Stimulated activated naive B cell treated with anti-CD40 and anti-IgM and Interleukin-4, amounts not matched to agents 10 μg/mL and 1 μg/mL and 100 μg/mL, for 72 hours (primary cell): ENCODE measurements around the gene ZNF554.
"Not testable (repeated sequence)": the region's sequence is repeated elsewhere in the genome, so short reads cannot be mapped to it uniquely, and the experiment has no call there.

ENCODE experiments used
- ATAC-seq, 2 donors: fragments of 150-1000 bp; cut with Tn5 transposase; replicated peaks; 2 replicates each; pipeline ENCODE4 v1.10.0; 2021; ENCODE audit warnings: moderate library complexity in 1 of 2
- DNase-seq: peaks from one replicate; pipeline ENCODE4 v3.0.0; 2021
- H3K27ac Mint-ChIP-seq: one replicate; pipeline ENCODE4 v1.8.0; 2022; ENCODE audit warnings: mild to moderate bottlenecking, mixed read lengths
- H3K27me3 Mint-ChIP-seq, 2 donors: one replicate each; pipeline ENCODE4 v1.8.0; 2022; ENCODE audit warnings: mixed read lengths in 2 of 2
- H3K36me3 Mint-ChIP-seq, 2 donors: one replicate each; pipeline ENCODE4 v1.8.0; 2022; ENCODE audit warnings: mixed read lengths in 2 of 2, mild to moderate bottlenecking in 1 of 2
- H3K4me1 Mint-ChIP-seq, 2 donors: one replicate each; pipeline ENCODE4 v1.8.0; 2022; ENCODE audit warnings: mixed read lengths in 2 of 2, mild to moderate bottlenecking in 1 of 2
- H3K4me3 Mint-ChIP-seq, 2 donors: one replicate each; pipeline ENCODE4 v1.8.0; 2022; ENCODE audit warnings: mild to moderate bottlenecking in 2 of 2, mixed read lengths in 2 of 2, moderate library complexity in 1 of 2
- H3K9me3 Mint-ChIP-seq, 2 donors: one replicate each; pipeline ENCODE4 v1.8.0; 2022; ENCODE audit warnings: mixed read lengths in 2 of 2, mild to moderate bottlenecking in 1 of 2

ZNF554 gene

DNA sequence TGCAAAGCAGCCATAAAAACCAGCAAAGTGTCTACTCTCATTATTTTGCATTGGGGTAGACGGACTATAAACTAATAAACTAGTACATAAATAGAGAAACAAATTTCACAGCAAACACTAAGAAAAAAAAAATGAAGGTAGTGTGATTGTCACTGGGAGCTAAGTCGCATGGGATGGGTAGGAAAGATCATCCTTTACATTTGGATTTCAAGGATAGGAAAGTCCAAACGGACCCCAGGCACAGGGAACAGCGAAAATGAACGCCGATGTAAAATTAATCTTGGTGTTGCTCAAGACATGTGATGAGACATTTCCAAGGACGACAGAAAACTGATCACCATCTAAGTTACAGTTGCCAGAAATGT is 35.9 kb upstream of the ZNF554 start:
- Mint-ChIP-seq H3K27me3 (no peaks in the 10 kb centered on the region), H3K4me1 (peaks cover 27 to 68% of the 10 kb centered on the region in 2 donors), H3K9me3 (no peaks in the 10 kb centered on the region), H3K36me3 (peaks cover 15 to 22% of the 10 kb centered on the region in 2 donors), H3K27ac (peak overlapping the region; percentile 94), H3K4me3 (peak overlapping the region; percentile 90)
- no peak for ATAC-seq
- no peak for DNase-seq

DNA sequence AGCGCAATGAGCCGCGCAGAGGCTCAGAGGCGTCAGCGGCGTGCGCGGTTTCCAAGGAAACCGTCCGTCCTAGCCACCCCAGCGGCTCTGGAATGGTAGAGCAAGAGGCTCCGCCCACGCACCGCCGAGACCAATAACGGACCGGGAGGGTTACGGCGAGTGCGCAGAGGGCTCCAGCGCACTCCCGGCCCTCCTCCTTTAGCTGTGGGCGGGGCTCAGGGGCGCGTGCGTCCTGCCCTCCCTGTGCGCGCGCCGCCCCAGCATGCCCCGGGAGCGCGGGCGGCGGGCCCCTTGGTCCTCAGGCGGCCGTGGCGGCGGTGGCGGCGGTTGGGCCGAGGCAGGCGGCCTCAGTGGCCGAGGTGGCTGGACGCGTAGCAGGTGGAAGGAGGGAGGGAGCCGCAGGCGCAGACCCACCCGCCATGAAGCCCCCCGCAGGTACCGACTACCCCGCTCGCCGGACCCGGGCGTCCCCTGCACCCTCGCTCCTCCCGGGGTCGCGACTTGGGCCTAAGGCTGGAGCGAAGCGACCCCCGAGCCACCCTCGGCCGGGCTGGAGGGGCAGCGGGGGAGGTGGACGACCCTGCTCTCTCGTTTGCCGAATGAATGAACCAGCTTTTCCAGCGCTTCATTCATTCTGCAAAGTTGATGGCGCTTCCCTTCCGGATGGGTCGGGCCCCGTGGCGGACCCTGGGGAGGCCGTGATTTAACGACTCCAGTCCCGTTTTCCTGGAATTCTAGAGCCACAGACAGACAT is 34.2 kb upstream of the ZNF554 start, which contains the start of gene THOP1:
Gene THOP1, plus strand, starts transcription at position 260 of the 754 bp plus-strand sequence. Its CDS starts 160 bp downstream, at position 420.
- H3K4me1 Mint-ChIP-seq: peaks cover 37 to 76% of the 10 kb centered on the region in 2 donors
- ATAC-seq: peak; percentile 70 to 77

DNA sequence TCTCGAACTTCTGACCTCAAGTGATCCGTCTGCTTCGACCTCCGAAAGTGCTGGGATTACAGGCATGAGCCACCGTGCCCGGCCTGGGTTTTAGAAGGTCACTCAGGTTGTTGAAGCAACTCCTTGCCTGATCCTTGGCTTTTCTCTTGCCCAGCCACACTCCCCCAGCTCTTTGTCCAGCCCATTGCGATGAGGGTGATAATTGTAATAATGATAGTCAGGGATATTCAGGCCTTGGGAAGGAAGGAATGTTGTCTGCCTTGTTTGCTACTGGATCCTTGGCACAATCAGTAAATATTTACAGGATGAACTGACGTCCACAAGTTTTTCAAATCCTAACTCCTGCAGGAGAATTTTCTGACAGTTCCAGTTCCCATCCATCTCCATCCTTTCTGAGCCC is 32.6 kb upstream of the ZNF554 start:
- H3K4me1 Mint-ChIP-seq: peaks cover 36 to 68% of the 10 kb centered on the region in 2 donors
- H3K4me3 Mint-ChIP-seq: peak overlapping the region; percentile 57 to 96
- no peak for ATAC-seq
- DNase-seq: no peak
- no peaks in the 10 kb centered on the region for H3K27me3 Mint-ChIP-seq
- no peaks in the 10 kb centered on the region for H3K9me3 Mint-ChIP-seq
- peaks cover 34 to 39% of the 10 kb centered on the region in 2 donors for H3K36me3 Mint-ChIP-seq
- H3K27ac Mint-ChIP-seq: no peak overlapping the region

More for the DNA sequence above, 34.2 kb upstream of the ZNF554 start, which contains the start of gene THOP1:
- H3K36me3 Mint-ChIP-seq: peaks cover 24 to 28% of the 10 kb centered on the region in 2 donors
- no peaks in the 10 kb centered on the region for H3K27me3 Mint-ChIP-seq
- peak within 1 kb of the TSS; percentile 80 for H3K27ac Mint-ChIP-seq
- peak within 1 kb of the TSS; percentile 94 to 96 for H3K4me3 Mint-ChIP-seq
- no peaks in the 10 kb centered on the region for H3K9me3 Mint-ChIP-seq
- peak; percentile 98 for DNase-seq

DNA sequence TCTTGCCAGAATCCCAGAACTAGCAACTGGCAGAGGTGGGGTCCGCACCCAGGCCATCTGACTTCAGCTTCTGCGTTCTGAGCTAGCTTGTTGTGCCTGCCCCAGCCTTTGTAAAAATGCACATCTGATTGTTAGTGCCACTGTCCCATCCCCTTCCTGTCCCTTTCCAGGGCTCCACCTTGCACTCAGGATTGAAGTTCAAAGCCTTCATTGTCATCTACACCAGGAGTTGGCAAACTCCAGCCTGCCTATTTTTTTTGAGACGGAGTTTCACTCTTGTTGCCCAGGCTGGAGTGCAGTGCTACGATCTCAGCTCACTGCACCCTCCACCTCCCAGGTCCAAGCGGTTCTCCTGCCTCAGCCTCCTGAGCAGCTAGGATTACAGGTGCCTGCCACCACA is 31.4 kb upstream of the ZNF554 start:
- no peaks in the 10 kb centered on the region for H3K9me3 Mint-ChIP-seq
- no peak for DNase-seq
- no peaks in the 10 kb centered on the region for H3K27me3 Mint-ChIP-seq
- H3K36me3 Mint-ChIP-seq: peaks cover 41 to 46% of the 10 kb centered on the region in 2 donors
- peak overlapping the region; percentile 6 to 27 for H3K4me3 Mint-ChIP-seq
- no peak for ATAC-seq
- H3K27ac Mint-ChIP-seq: peak overlapping the region; percentile 65
- H3K4me1 Mint-ChIP-seq: peaks cover 35 to 61% of the 10 kb centered on the region in 2 donors

DNA sequence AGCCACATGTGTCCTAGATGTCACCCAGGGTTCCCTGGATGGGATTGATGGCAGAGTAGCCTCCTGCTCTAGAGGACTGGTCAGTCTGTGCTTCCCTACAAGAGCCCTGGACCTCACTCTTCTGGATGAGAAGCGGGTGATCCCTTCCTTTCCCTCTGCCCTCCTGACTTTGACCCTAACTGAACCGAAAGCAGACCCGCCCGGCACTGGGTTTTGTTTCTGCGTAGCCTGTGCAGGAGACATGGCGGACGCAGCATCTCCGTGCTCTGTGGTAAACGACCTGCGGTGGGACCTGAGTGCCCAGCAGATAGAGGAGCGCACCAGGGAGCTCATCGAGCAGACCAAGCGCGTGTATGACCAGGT is 29.5 kb upstream of the ZNF554 start:
- no peak for ATAC-seq
- Mint-ChIP-seq H3K36me3 (peaks cover 45 to 59% of the 10 kb centered on the region in 2 donors), H3K4me1 (peaks cover 33 to 50% of the 10 kb centered on the region in 2 donors)

DNA sequence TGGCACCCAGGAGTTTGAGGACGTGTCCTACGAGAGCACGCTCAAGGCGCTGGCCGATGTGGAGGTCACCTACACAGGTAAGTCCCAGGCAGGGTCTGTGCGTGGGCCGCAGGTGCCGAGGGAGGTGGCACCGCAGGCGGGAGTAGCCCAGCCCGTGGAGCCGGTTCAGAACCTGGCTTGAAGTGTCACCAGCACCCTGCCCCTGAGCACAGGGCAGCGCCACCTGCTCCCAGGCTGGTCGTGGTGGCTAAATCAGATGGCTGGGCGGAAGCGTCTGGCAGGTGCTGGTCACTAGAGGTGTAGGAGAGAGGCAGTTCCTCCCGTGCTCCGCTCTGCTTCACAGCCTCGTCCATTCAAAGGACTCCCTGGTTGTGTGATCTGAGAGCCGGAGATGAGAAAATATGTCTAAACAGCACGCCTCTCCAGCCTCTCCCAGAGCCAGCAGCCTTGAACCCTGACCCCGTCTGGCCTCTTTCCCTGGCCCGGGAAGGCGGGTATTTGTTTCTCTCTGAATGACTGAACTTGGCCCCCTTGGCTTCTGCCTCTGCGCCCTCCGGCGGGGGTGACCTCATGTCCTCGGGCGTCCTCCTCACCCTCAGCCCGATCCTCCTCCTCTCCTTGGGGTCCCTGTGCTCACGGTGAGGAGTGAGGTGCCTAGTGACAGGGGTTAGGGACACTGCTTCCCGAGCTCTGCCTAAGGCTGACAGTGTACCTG is 29.0 kb upstream of the ZNF554 start:
- peaks cover 34 to 47% of the 10 kb centered on the region in 2 donors for H3K4me1 Mint-ChIP-seq
- no peak overlapping the region for H3K4me3 Mint-ChIP-seq
- ATAC-seq (no peak), DNase-seq (no peak)
- peaks cover 49 to 64% of the 10 kb centered on the region in 2 donors for H3K36me3 Mint-ChIP-seq
- no peaks in the 10 kb centered on the region for H3K27me3 Mint-ChIP-seq
- no peaks in the 10 kb centered on the region for H3K9me3 Mint-ChIP-seq
- peak overlapping the region; percentile 69 for H3K27ac Mint-ChIP-seq

More for the DNA sequence above, 29.5 kb upstream of the ZNF554 start:
- no peak overlapping the region for H3K4me3 Mint-ChIP-seq
- H3K27me3 Mint-ChIP-seq: no peaks in the 10 kb centered on the region
- no peak for DNase-seq
- H3K9me3 Mint-ChIP-seq: no peaks in the 10 kb centered on the region
- peak overlapping the region; percentile 80 for H3K27ac Mint-ChIP-seq

DNA sequence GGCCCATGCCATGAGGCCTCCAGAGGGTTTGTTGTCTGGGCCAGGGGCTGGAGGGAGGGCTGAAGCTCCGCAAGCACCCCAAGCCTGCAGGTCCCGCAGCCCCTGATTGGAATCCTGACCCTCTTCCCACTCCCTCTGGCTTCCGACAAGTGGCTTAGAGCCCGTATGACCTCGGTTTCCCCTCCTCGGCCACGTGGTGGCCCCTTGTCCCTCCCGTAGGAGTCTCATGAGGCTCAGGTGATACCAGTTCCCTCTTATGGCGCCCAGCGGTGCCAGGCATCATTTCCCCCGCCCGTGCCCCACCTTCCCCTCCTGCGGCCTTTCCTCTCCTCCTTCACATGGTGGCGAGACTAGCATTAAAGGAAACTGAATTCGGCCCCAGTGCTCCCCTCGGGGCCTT is 28.2 kb upstream of the ZNF554 start:
- Mint-ChIP-seq H3K4me3 (no peak overlapping the region), H3K27ac (no peak overlapping the region)

DNA sequence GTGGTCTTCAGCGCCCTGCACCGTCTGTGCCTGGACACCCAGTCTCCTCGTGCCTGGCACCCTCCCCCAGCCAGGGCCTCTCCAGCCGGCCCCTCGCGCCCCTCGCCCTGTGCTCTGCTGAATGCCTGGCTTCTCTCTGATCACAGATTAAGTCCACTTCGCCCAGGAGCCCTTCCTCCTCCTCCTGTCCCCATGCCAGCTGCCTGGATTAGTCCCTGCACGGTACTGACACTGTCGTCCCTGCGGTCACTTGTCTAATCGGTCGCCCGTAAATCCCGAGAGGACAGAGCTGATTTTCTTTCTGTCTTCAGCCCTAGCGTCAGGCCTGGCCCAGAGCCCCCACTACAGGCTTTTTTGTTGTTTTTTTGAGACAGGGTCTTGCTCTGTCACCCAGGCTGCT is 27.8 kb upstream of the ZNF554 start:
- peak overlapping the region; percentile 11 for H3K27ac Mint-ChIP-seq
- H3K9me3 Mint-ChIP-seq: no peaks in the 10 kb centered on the region
- H3K4me1 Mint-ChIP-seq: peaks cover 32 to 40% of the 10 kb centered on the region in 2 donors
- no peak overlapping the region for H3K4me3 Mint-ChIP-seq
- ATAC-seq (no peak), DNase-seq (no peak)
- H3K27me3 Mint-ChIP-seq: no peaks in the 10 kb centered on the region
- H3K36me3 Mint-ChIP-seq: peaks cover 52 to 73% of the 10 kb centered on the region in 2 donors

More for the DNA sequence above, 28.2 kb upstream of the ZNF554 start:
- Mint-ChIP-seq H3K36me3 (peaks cover 52 to 69% of the 10 kb centered on the region in 2 donors), H3K4me1 (peaks cover 32 to 40% of the 10 kb centered on the region in 2 donors), H3K27me3 (no peaks in the 10 kb centered on the region), H3K9me3 (no peaks in the 10 kb centered on the region)
- ATAC-seq (no peak), DNase-seq (no peak)

DNA sequence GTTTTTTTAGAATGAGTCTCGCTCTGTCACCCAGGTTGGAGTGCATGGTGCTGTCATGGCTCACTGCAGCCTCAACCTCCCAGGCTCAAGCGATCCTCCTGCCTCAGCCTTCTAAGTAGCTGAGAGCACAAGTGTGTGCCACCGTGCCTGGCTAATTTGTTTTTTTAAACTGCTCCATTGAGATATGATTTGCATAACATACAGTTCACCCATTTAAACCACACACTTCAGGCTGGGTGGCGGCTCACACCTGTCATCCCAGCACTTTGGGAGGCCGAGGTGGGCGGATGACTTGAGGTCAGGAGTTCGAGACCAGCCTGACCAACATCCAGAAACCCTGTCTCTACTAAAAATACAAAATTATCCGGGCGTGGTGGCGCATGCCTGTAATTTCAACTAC is 27.0 kb upstream of the ZNF554 start:
- H3K4me1 Mint-ChIP-seq: peaks cover 26 to 33% of the 10 kb centered on the region in 2 donors
- ATAC-seq, H3K4me3 Mint-ChIP-seq, H3K9me3 Mint-ChIP-seq, DNase-seq, H3K27ac Mint-ChIP-seq, H3K27me3 Mint-ChIP-seq: not testable (repeated sequence)
- H3K36me3 Mint-ChIP-seq: peaks cover 52 to 70% of the 10 kb centered on the region in 2 donors

DNA sequence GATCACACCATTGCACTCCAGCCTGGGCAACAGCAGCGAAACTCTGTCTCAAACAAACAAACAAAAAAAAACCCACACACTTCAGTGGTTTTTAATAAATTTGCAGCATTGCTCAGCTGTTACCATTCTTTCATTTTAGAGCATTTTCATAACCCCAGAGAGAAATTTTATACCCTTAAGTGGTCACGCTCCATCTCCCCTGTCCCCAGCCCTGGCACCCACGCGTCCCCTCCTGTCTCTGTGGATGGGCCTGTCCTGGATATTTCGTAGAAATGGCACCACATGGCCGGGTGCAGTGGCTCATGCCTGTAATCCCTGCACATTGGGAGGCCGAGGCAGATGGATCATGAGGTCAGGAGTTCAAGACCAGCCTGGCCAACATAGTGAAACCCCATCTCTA is 26.5 kb upstream of the ZNF554 start:
- ATAC-seq (no peak), DNase-seq (no peak)
- H3K27ac Mint-ChIP-seq: no peak overlapping the region
- peaks cover 22 to 28% of the 10 kb centered on the region in 2 donors for H3K4me1 Mint-ChIP-seq
- no peaks in the 10 kb centered on the region for H3K27me3 Mint-ChIP-seq
- no peak overlapping the region for H3K4me3 Mint-ChIP-seq
- peaks cover 48 to 69% of the 10 kb centered on the region in 2 donors for H3K36me3 Mint-ChIP-seq
- H3K9me3 Mint-ChIP-seq: no peaks in the 10 kb centered on the region

DNA sequence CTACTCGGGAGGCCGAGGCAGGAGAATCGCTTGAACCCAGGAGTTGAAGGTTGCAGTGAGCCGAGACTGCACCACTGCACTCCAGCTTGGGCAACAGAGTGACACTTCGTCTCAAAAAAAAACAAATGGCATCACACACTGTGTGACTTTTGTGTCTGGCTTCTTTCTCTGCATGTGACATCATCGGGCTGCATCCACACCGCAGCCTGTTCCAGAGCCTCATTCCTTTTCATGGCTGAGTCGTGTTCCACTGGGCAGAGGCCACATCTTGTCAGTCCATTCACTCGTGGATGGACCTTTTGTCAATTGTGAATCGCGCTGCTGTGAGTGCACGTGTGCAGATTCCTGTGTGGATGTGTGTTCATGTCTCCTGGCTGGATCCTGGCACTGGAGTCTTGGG is 26.1 kb upstream of the ZNF554 start:
- DNase-seq (no peak), ATAC-seq (no peak)
- Mint-ChIP-seq H3K36me3 (peaks cover 45 to 66% of the 10 kb centered on the region in 2 donors), H3K9me3 (no peaks in the 10 kb centered on the region), H3K27ac (no peak overlapping the region), H3K4me1 (peaks cover 20 to 24% of the 10 kb centered on the region in 2 donors), H3K4me3 (no peak overlapping the region), H3K27me3 (no peaks in the 10 kb centered on the region)

DNA sequence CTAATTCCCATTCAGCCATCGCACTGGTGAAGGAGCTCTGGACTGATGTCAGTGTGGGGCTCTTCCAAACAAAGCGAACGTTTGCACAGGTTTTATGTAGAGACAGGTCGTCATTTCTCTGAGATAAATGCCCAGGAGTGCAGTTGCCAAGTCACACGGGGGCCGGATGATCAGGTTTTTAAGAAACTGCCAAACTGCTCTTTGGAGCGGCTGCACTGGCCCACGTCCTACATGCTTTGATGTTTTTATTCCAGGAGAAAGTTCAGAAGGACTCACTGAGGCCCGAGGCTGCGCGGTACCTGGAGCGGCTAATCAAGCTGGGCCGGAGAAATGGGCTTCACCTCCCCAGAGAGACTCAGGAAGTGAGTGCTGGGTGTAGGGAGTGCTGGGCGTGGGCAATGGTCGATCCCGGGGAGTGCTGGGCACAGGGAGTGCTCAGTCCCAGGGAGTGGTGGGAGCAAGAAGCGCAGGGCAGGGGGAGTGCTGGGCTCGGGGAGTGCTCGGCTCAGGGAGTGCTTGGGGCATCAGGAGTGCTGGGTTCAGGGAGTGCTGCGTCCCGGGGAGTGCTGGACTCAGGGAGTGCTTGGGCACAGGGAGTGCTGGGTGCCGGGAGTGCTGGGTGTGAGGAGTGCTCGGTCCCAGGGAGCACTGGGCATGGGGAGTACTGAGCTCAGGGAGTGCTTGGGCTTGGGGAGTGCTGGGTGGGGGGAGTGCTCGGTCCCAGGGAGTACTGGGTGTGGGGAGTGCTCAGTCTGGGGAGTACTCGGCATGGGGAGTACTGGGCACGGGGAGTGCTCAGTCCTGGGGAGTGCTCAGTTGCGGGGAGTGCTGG is 23.6 kb upstream of the ZNF554 start:
- no peak for ATAC-seq
- peaks cover 5 to 6% of the 10 kb centered on the region in 2 donors for H3K4me1 Mint-ChIP-seq

DNA sequence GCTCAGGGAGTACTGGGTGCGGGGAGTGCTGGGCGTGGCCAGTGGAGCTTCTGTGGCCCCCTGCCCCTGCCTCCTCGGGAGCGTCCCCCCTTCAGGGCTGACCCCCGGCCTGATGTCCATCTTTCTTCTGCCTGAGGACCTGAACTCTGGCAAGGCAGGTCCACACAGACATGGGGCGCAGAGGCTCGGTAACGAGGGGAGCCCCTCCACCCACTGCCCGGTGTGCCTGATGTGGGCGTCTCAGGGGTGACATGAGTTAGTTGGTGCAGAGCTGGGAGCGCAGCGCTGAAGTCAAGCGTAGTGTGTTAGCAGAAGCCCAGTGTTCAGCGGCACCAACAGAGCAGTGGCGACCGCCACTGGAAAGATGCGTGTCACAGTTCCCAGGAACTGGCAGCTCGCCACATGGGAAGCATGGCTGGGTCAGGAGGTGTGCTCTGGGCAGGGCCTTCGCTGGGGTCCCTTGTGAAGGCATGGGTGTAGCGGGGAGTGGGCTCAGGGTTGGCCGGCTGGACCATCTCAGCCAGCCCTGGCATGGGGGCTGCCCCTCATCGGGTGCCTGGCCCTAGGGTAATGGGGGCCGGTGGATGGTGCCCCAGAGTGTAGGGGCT is 22.9 kb upstream of the ZNF554 start:
- Mint-ChIP-seq H3K4me3 (no peak overlapping the region), H3K27ac (no peak overlapping the region), H3K36me3 (peaks cover 43 to 61% of the 10 kb centered on the region in 2 donors), H3K27me3 (no peaks in the 10 kb centered on the region), H3K4me1 (peaks cover 3 to 6% of the 10 kb centered on the region in 2 donors), H3K9me3 (no peaks in the 10 kb centered on the region)
- no peak for ATAC-seq
- DNase-seq: no peak

More for the DNA sequence above, 23.6 kb upstream of the ZNF554 start:
- Mint-ChIP-seq H3K9me3 (no peaks in the 10 kb centered on the region), H3K27ac (no peak overlapping the region), H3K4me3 (no peak overlapping the region), H3K36me3 (peaks cover 39 to 59% of the 10 kb centered on the region in 2 donors), H3K27me3 (no peaks in the 10 kb centered on the region)
- DNase-seq: no peak

DNA sequence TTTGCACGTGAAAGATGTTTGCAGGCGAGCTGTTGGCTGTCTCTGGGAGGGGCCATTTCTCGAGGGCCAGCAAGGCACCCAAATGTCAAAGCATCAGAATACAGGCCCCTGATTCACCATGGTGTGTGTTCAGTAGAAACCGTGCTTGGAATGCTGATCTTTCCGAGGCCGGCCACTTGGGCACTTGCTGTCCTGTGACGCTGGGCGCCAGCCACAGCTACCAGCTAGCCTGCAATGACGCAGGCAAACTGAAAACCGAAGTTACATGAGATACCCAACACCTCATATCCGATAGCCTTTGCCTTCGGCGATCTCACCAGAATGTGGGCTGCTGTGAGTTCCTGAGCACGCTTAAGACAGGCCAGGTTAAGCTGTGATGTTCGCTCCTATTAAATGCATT is 22.4 kb upstream of the ZNF554 start:
- DNase-seq: no peak
- no peak for ATAC-seq
- Mint-ChIP-seq H3K4me3 (no peak overlapping the region), H3K4me1 (peaks cover 0 to 6% of the 10 kb centered on the region in 2 donors), H3K9me3 (no peaks in the 10 kb centered on the region), H3K36me3 (peaks cover 42 to 62% of the 10 kb centered on the region in 2 donors), H3K27me3 (no peaks in the 10 kb centered on the region), H3K27ac (no peak overlapping the region)
